Stimulated activated CD8-positive, alpha-beta memory T cell treated with anti-CD3 and anti-CD28 coated beads, Interleukin-7, amount 100 ng/mL, for 1 hour (primary cell): ENCODE results near the gene KIRREL3.
"Not testable (repeated sequence)": the region's sequence is repeated elsewhere in the genome, so short reads cannot be mapped to it uniquely, and the experiment has no call there.

ENCODE experiments used
- DNase-seq, 2 donors: peaks; one replicate each; pipeline ENCODE4 v3.0.0-alpha.2; 2020; ENCODE audit warnings: low read depth in 2 of 2

The KIRREL3 gene

DNA sequence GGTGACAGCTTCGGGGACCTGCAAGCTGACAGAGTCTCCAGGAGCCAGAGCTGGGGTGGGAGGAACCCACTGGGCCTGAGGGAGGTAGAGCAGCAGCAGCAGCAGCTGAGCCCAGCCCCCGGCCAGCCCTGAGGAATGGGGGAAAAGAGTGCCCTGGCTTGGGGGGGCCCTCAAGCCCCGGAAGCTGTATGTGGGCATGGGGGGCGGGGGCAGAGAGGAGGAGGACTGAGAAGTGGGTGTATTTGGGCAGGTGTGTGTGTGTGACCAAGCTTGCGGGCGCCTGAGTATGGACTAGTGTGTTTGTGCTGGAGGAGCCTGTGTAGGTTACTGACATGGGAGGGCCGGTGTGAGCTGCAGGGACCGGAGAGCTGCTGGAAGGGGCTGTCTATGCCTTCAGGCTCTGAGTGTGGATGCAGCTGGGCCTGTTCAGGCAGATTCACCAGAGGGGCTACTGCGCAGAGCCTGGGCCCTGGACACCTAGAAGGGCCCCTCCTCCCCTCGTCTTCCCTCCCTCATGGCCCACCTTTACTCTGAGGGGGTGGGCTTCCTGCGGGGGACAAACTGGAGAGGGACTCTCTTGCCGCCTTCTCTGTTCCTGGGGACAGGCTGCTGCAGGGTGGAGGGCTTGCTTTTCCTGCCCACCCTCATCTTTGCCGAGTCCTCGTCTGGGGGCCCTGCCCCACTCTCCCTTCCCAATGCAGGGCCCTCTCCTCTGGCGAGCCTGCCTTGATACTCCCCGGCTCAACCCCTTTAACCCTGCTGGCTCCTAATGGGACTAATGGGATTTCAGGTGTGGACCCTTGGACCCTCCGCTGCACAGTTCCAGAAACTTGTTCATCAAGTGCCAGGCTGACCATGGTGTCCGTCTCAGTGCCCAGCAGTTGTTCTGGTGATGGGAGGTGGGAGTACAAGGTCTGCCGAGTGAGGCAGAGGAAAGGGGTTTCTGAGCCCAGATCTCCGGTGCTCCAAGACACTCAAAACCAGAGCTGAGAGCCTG is 616.9 kb downstream of the KIRREL3 start:
- DNase-seq = no peak

DNA sequence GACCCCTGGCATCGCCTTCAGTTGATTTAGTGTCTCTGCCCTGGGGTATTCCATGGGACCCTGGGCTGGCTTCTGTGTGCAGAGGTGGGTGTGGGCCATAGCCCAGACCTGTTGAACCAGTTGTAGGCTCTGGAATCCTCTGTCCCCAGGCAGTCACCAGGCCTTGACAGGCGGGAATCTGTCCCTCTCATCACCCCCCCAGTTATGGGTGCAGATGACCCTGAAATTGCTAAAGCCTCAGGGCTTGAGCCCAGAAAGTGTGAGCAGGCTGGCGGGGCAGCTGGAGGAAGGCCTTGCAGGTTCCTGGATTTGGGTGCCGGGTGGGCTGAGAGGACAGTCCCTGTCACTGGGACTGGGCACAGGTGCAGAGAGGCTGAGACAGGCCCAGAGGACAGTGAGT is 617.9 kb downstream of the KIRREL3 start:
- not testable (repeated sequence) for DNase-seq

DNA sequence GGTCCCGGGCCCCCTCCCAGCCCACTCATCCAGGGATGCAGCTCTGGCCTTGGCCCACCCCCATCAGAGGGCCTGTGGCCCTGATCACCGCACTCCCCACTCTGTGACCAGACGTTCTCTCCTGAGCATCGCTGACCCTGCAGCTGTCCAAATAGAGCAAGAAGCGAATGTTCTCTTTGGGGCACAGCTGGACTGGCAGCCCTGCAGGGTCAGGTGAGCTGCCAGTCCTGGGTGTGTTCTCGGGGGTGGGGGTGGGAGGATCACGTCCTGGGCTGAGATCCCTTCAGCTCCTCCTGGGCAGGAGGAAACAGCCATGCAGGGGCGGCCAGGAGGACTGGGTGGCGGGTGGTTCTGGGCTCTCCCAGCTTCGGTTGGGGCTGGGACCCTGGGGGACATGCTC is 618.6 kb downstream of the KIRREL3 start:
- not testable (repeated sequence) for DNase-seq

DNA sequence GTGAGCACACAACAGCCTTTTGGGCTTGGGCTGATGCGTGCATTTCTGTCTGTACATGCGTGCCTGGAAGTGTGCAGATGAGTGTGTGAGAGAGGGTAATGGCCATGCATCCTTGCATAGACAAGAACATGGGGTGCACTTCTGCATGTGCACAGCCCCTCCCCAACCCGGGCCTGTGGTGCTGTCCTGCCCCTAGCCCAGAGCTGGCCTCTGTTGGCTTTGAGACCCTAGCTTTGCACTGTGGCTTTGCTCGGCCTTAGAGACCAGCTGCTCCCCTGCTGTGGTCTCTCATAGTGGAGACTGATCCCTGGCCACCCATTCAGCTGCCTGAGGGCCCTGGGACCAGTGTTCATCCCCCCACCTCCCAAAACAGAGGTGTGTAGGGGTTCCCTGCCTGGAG is 619.7 kb downstream of the KIRREL3 start:
- no peak for DNase-seq

DNA sequence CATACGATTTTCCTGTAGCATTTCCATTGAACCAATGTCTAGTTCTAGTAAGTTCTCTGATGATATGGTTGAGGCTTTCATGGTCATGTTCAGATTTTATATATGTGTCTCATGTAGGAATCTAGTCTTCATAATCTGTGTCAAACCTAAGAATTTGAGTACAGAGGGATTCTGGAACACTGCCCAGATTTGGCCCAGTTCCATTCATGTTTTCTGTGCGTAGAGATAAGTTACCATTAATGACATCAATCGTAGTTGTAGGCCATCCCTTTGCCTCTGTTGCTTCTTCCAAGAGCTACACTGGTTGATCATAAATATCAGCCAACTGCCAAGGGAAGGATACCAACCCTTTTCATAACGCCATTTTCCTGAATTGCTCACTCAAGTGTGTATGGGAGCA is 621.8 kb downstream of the KIRREL3 start:
- DNase-seq = no peak

DNA sequence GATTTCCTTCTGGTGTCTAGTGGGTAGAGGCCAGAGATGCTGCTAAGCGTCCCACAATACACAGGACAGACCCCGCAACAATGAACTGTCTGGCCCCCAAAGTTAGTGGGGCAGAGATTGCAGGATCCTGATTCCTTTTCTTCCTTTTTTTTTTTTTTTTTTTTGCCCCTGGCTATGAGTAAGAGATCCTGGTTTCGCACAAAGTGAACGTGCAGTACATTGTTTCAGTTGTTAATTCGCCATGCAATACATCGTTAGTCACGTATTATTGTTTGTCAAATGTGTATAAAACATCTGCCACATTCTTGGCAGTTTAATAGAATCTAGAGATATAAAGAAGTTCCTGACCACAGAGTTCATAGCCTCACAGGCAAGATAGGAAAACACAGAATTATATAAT is 624.8 kb downstream of the KIRREL3 start:
- DNase-seq = no peak

DNA sequence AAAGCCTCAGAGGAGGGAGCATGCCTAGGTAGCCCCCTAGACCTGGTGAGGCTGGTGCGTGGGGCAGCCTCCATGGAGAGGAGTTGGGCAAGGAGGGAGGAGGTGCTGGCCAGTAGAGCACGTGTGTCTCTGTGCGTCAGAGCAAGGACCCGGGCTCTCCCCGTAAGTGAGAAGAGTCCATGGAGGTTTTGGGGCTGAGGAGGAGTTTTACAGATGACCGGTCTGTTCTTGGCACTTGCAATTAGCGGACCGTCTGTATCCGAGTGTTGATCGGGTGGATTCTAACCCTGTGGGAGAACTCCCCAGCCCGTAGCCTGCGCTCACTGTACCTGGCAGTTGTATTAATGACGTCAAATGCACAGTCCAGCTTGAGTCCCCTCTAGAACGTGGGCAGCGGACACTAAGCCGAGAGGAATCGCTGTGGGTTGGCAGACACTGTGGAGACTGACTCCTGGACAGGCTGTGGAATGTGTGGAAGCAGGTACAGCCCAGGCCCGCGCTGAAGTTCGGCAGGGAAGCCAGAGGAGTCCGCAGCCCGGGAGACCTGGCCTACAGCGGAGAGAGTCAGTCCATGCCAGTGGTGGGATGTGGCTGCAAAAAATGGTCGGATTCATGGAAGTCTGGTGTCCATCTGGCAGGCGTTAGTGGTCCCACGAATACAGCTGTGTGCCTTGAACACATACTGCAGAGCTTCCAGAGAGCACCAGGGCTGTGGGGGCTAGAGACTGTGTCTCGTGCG is 625.8 kb downstream of the KIRREL3 start:
- not testable (repeated sequence) for DNase-seq

DNA sequence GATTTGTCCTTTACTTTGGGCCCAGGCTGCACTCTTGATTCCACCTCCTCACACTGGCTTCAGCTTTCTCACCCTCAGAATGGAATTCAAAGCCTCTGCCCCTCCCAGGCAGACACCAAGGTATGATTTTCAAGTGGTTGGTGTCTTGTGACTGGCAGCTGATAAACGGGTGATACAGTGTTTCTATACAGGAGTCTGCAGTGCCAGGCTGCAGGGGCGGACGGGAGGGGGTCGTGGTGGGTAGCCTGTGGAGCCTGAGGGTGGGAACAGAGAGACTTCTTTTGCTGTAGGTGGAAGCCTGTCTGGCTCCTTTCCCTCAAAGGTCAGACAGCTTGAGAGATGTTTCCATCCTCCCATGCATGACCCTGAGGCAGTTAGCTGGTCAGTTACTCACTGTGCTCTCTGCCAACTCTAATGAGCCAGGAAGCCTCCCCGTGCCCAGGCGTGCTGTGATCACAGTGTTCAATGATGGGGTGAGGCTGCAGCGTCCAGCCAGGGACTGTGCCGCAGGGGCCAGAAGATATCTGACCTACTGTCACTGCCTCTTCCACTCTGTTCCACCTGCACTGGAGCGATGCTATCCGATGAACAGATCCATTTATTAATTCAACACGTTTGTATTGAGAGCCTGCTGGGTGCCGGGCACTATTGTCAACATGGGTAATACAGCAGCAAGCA is 627.0 kb downstream of the KIRREL3 start:
- DNase-seq = not testable (repeated sequence)
